KOPT-K1 (cell line): ENCODE data around the gene RFK.

Experiments
- H3K27ac ChIP-seq: fragments of 200-600 bp; sonication (generic); 2 replicates; pipeline ENCODE4 v1.5.1; 2016; ENCODE audit warnings: antibody characterized with exemption, mild to moderate bottlenecking, low read depth, low read length; ENCODE audit not compliant: poor library complexity, severe bottlenecking
- H3K36me3 ChIP-seq: fragments of 200-600 bp; sonication (generic); 2 replicates; pipeline ENCODE4 v1.5.1; 2017; ENCODE audit warnings: antibody characterized with exemption, mild to moderate bottlenecking, low read length, moderate library complexity; ENCODE audit not compliant: insufficient read depth
- H3K9me3 ChIP-seq: fragments of 200-600 bp; sonication (generic); 2 replicates; pipeline ENCODE4 v1.5.1; 2017; ENCODE audit warnings: antibody characterized with exemption, low read length, mild to moderate bottlenecking; ENCODE audit not compliant: insufficient read depth, poor library complexity, severe bottlenecking

Gene RFK

DNA sequence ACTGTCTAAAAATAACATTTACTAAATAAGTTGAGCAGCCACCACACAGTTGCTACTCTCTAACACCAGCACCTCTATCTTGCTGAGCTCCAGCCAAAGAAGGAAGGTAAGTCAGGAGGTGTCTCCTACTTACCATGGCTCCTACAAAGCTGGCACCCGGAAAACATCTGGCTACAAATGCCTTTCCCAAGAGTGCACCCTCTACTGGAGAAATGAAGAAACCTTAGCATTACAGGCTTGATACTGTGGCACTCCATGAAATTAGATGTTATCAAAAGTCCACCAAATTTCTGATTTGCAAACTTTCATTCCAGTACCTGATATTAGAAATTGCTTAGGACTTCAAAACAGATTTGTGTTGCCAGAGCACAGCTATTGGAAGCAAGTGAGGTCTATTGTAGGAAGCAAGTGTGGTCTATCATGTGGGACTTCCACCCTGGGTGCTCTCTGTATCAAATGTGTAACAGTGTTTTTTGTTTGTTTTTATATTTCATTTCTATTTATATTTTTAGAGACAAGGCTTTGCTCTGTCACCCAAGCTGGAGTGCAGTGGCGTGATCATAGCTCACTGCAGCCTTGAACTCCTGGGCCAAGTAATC, 25.7 kb upstream of the RFK start:
- no peaks in the 10 kb centered on the region for H3K36me3 ChIP-seq

DNA sequence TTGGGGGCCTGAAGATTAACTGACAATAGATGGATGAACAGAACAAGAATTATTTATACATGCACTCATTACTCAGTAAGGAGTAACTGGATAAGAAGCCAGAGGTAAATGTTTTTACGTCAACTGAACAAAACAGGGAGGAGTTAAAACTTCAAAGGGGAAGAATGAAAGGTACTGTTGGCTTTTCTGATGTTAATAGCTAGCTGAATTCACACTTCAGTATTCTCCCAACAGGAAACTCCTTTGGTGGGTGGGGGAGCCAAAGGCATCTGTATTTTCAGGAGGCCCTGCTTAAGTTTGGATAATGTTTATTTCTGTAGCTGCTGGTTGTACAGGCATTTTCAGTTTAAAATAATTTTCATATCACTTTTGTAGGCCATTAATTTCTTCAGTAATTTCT, 23.2 kb upstream of the RFK start:
- Histone ChIP-seq H3K27ac (no peak overlapping the region), H3K9me3 (peaks cover 13% of the 10 kb centered on the region), H3K36me3 (no peaks in the 10 kb centered on the region)

More for the DNA sequence above, 25.7 kb upstream of the RFK start:
- no peak overlapping the region for H3K27ac ChIP-seq
- no peaks in the 10 kb centered on the region for H3K9me3 ChIP-seq

- Histone ChIP-seq H3K9me3 (peaks cover 13% of the 10 kb centered on the region), H3K27ac (no peak overlapping the region), H3K36me3 (no peaks in the 10 kb centered on the region)
Measured at GRCh38 chr9:76415731-76416130, 21.5 kb upstream of the RFK start.

GRCh38 chr9:76415154-76415553, 20.9 kb upstream of the RFK start:
- H3K9me3 ChIP-seq: peaks cover 13% of the 10 kb centered on the region
- H3K36me3 ChIP-seq: no peaks in the 10 kb centered on the region
- no peak overlapping the region for H3K27ac ChIP-seq

GRCh38 chr9:76414661-76415060, 20.4 kb upstream of the RFK start:
- Histone ChIP-seq H3K9me3 (peaks cover 13% of the 10 kb centered on the region), H3K36me3 (no peaks in the 10 kb centered on the region), H3K27ac (no peak overlapping the region)

GRCh38 chr9:76413658-76414057, 19.4 kb upstream of the RFK start:
- H3K9me3 ChIP-seq: peaks cover 13% of the 10 kb centered on the region
- no peak overlapping the region for H3K27ac ChIP-seq

GRCh38 chr9:76412638-76413037, 18.4 kb upstream of the RFK start:
- Histone ChIP-seq H3K27ac (no peak overlapping the region), H3K36me3 (no peaks in the 10 kb centered on the region), H3K9me3 (peaks cover 13% of the 10 kb centered on the region)

More at GRCh38 chr9:76413658-76414057, 19.4 kb upstream of the RFK start:
- no peaks in the 10 kb centered on the region for H3K36me3 ChIP-seq

DNA sequence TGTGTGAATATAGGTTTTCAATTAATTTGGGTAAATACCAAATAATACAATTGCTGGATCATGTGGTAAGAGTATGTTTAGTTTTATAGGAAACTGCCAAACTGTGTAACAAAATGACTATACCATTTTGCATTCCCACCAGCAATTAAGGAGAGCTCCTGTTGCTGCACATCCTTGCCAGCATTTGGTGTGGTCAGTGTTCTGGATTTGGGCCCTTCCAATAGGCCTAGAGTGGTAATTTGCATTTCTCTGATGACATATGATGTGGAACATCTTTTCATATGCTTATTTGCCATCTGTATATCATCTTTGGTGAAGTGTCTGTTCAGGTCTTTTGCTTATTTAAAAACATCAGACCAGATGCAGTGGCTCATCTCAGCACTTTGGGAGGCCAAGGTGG, 11.6 kb upstream of the RFK start:
- no peaks in the 10 kb centered on the region for H3K9me3 ChIP-seq
- no peak overlapping the region for H3K27ac ChIP-seq
- no peaks in the 10 kb centered on the region for H3K36me3 ChIP-seq

DNA sequence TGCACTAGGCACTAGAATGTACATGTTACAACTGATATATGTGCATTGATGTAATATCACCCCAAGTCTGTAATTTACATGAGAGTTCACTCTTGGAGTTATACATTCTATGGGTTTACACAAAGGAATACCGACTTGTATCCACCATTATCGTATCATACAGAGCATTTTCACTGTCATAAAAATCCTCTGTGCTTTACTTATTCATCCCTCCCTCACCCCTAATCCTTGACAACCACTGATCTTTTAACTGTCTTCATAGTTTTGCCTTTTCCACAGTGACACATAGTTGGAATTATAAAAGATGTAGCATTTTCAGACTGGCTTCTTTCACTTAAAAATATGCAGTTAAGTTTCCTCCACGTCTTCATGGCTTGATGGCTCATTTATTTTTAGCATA, 11.1 kb upstream of the RFK start:
- Histone ChIP-seq H3K27ac (no peak overlapping the region), H3K36me3 (no peaks in the 10 kb centered on the region), H3K9me3 (no peaks in the 10 kb centered on the region)

DNA sequence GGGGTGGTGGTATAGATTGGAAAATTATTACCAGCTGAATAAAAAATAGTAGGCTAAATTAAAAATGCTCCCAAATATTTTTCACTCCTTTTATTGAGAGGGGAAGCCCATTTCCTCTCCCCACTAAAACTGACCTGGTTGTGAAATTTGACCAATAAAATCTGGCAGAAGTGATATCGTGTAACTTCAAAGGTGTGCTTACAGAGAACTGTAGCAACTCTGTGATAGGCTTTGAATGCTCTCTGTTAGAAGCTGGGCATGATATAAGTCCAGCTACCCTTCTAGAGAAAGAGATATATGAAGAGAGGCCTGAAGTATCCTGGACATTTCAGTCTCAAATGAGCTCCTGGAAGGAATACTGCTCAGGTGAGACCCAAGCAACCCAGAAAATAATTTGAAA, 10.2 kb upstream of the RFK start:
- Histone ChIP-seq H3K27ac (no peak overlapping the region), H3K9me3 (no peaks in the 10 kb centered on the region), H3K36me3 (no peaks in the 10 kb centered on the region)

DNA sequence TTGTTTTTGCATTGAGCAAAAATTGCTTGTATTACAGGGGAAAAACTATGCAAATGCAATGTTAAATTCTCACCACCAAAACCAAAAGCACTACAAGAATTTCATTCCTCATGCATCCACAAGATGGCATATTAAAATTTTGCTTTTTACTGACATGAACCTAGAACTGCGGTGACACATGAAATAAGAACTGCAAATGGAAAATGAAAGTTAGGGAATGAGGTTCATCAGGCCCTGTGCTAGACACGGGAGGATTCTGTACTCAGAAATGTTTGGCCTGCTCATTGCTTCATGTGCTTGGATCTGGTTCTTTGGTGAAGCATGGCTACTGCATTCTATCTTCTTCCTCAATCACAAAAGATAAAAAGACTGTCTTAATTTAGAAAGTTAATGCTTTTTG, 9.1 kb upstream of the RFK start:
- H3K9me3 ChIP-seq: no peaks in the 10 kb centered on the region
- peak overlapping the region; percentile 34 for H3K27ac ChIP-seq
- H3K36me3 ChIP-seq: no peaks in the 10 kb centered on the region

GRCh38 chr9:76401580-76402354, 7.5 kb upstream of the RFK start:
- H3K27ac ChIP-seq: no peak overlapping the region

GRCh38 chr9:76401176-76401575, 7.0 kb upstream of the RFK start:
- no peaks in the 10 kb centered on the region for H3K9me3 ChIP-seq
- H3K27ac ChIP-seq: no peak overlapping the region
- no peaks in the 10 kb centered on the region for H3K36me3 ChIP-seq

More at GRCh38 chr9:76401580-76402354, 7.5 kb upstream of the RFK start:
- H3K9me3 ChIP-seq: no peaks in the 10 kb centered on the region
- H3K36me3 ChIP-seq: no peaks in the 10 kb centered on the region

- no peak overlapping the region for H3K27ac ChIP-seq
Measured at GRCh38 chr9:76400534-76401096, 6.4 kb upstream of the RFK start.

DNA sequence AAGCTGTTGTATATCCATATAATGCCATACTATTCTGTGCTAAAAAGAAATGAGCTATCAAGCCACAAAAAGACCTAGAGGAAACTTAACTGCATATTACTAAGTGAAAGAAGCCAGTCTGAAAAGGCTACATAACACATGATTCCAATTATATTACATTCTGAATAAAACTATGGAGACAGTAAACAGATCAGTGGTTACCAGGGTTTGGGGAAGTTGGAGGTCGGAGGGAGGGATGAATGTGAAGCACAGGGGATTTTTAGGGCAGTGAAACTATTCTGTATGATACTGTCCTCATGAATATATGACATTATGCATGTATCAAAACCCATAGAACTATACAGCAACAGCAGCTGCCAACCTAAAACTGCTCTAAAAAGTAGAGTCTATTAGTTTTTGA, 5.6 kb upstream of the RFK start:
- Histone ChIP-seq H3K27ac (no peak overlapping the region), H3K36me3 (no peaks in the 10 kb centered on the region), H3K9me3 (no peaks in the 10 kb centered on the region)

More at GRCh38 chr9:76400534-76401096, 6.4 kb upstream of the RFK start:
- Histone ChIP-seq H3K9me3 (no peaks in the 10 kb centered on the region), H3K36me3 (no peaks in the 10 kb centered on the region)
